Stimulated activated CD8-positive, alpha-beta memory T cell treated with anti-CD3 and anti-CD28 coated beads, Interleukin-2, amount 100 ng/mL, for 48 hours (primary cell): ENCODE results near the gene DOCK2.
"Not testable (repeated sequence)": the region's sequence is repeated elsewhere in the genome, so short reads cannot be mapped to it uniquely, and the experiment has no call there.

Experiments used
- DNase-seq, 2 donors: peaks; one replicate each; pipeline ENCODE4 v3.0.0-alpha.2; 2020; ENCODE audit warnings: low read depth in 2 of 2

The DOCK2 gene

DNA sequence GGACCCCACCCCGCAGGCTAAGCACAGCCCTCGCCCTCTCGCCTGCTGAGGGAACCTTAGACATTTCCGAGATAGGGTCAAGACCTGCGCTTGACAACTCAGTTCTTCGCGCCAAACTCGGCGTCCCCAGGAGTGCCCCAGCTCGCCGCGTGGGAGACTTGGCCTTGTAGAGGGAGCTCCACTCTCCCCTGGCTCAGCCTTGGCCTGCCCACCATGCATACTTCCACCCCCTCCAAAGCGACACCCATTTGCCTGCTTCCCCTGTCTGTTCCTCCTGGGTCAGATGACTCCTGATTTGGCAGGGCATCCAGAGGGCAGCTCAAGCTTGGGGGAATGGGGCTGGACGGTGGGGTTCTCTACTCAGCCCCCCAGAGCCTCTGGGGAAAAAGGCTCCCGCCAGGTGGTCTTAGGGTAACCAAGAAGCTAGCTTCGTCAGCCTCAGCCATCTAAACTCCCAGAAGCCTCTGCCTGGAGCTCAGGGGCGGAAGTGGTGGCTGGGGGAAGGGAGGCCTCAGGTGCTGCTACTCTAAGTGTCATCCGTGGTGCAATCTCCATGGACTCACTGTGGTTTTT is 560 bp downstream of the DOCK2 start:
- peak; percentile 56 to 61 for DNase-seq

- no peak for DNase-seq
These were observed 4.2 kb downstream of the DOCK2 start for GRCh38 chr5:169641253-169641652.

GRCh38 chr5:169646856-169647255 is 9.8 kb downstream of the DOCK2 start:
- DNase-seq, result no peak

DNA sequence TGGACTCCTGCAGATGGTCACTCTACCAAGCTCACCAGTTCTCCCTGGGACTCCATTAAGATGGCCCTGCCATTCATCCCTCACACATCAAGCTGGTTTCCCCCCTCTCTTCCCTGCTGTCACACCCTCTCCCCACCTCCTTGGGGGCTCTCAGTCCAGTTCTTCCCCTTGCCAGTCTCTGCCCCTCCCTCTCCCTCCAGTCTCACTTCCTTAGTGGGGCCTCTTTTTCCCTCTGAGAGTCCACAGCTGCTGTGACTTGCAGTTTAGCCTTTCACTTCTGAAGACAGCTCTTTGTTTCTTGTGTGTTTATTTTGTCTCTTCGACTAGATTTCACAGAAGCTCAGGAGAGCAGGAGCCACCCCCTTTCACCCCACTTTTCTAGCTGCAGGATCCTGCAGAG is 10.5 kb downstream of the DOCK2 start:
- DNase-seq, result no peak

DNA sequence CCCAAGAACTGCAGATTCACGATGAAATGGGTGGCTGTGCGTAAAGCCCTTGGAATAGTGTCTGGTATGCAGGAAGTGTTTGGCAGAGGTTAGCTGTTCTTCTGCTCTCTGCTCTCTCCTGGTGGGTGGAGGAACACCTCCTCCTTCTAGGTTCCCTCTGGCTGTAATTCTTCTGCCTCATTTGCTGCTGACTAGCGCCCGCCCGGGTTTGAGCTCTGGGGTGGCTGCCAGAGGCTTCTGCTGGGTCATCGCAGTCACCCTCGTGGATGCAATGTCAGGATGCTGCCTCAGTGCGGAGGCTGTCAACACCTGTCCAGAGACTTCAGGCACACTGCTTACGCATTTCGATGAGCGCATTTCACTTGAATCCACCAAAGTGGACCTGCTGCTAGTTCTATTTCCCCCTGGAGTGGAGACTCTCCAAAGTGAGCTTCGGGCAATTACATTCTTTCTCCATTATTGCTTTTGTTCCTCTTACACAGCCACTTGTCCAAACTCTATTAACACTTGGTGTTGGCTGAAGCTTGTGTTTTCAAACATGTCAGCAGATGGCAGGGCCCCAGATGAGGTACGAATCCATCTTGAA is 11.7 kb downstream of the DOCK2 start:
- no peak for DNase-seq

DNA sequence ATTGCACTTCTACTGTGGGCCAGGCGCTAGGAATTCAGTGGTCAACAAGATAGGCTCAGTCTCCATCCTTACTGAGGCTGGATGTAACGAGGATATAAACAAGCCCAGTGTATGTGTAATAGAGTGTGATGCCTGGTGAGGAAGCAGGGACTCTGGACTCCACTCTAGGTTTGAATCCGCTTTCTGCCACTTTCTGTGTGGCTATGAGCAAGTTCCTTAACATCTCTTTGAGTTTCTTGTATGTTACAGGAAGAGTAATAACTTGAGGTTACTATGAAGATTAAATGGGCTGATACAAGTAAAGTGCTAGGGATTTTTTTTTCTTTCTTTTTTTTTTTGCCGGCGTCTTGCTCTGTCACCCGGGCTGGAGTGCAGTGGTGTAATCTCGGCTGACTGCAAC is 12.4 kb downstream of the DOCK2 start:
- no peak for DNase-seq

- no peak for DNase-seq
These were observed 13.7 kb downstream of the DOCK2 start for GRCh38 chr5:169650701-169651331.

- no peak for DNase-seq
These were observed 14.5 kb downstream of the DOCK2 start for GRCh38 chr5:169651526-169651925.

DNA sequence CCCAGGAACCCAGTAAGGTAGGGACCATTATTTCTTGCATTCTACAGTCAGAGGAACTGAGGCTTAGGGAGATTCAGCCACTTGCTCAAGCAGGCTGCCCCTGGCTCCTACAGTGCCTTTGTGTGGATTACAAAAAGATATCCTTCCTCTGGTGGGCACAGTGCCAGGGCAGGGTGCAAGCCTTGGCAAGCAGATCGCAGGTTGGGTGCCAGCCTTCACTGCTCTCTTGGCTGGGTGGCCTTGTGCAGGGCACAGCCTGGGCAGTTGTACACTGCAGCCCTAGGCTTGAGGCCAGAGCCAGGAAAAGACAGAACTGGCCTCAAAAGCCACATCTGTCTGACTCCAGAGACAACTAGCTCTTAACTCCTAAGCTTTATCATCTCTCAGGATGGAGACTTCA is 15.0 kb downstream of the DOCK2 start:
- DNase-seq, result no peak

DNA sequence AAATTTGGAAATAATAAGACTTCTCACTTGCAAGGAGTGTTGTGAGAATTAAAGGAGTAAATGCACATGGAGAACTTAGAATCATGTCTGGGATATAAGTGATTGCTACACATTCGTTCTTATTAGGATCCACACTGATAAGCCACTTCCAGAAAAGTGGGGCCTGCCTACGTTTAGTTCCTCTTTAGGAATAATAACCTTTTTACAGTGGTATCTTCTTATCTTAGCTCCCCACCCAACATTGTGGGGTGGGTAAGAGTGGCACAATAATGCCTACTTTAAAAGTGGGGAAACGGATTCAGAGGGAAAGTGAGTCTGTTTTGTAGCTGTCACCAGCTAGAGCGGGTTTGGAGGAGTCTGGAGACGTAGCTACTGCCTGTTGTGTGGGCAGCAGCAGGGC is 16.0 kb downstream of the DOCK2 start:
- no peak for DNase-seq

DNA sequence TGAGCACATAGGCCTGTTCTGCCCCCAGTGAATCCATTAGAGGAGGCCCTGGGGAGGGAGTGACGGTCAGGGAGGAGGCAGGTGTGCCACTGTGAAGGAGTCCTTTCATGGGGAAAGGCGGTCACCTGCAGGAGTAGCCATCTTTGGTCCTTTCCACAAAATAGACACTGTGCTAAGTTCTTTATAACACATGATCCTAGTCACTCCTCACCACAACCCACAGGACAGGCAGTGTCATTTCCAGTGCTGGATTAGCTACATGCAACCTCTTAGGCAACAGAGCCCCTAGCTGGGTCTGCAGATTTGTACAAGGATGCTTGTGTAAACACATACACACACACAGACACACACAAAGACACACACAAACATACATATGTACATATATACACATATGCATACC is 18.3 kb downstream of the DOCK2 start:
- DNase-seq, result no peak

DNA sequence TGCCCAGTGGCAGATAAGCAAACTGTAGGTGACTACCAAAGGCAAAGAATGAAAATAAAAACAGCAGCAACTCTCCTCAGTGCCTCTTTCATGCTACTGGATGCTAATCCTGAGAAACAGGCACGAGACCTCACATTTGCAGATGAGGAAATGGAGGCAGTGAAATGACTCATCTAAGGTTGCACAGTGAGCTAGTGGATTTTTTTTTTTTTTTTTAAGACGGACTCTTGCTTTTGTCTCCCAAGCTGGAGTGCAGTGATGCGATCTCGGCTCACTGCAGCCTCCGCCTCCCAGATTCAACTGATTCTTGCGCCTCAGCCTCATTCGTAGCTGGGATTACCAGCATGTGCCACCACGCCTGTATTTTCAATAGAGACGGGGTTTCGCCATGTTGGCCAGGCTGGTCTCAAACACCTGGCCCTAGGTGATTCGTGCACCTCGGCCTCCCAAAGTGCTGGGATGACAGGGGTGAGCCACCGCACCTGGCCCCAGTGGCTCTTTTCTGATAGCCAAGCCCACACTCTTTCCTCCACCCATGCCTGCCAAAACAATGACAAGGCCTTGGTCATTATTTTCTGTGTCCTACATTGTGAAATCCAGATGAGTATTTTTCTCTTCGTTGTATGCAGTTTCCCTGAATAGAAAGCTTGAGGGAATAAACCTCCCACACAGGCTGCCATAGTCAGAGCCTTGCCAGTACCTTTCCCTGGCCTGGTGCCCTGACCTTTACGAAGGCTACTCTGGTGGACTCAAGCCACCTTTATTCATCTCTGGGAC is 19.2 kb downstream of the DOCK2 start:
- DNase-seq, result no peak

DNA sequence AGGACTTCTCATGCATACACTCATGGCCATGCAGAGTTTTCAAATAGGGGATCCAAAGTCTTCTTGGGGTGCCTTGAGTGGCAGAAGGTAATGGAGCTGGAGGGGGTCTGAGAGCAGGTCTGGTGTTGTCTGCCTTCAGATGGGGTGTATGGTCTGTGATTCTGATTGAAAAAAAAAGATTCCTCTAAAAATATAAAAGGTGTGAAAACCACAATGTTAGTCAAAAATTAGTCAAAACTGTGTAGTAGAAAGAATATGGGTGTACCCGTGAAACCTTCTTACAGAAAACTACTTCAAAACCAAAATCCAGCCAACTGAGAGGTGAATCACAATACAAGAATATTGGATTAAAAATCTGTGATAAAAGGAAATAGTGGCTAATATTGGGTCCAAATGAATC is 20.1 kb downstream of the DOCK2 start:
- no peak for DNase-seq

DNA sequence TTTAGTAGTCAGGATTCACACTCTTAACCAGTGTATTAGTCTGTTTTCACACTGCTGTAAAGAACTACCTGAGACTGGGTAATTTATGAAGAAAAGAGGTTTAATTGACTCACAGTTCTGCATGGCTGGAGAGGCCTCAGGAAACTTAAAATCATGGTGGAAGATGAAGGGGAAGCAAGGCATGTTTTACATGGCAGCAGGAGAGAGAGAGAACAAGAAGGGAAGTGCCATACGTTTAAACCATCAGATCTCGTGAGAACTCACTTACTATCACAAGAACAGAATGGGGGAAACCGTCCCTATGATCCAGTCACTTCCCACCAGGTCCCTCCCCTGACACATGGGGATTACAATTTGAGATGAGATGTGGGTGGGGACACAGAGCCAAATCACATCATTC is 25.4 kb downstream of the DOCK2 start:
- not testable (repeated sequence) for DNase-seq

- no peak for DNase-seq
These were observed 26.5 kb downstream of the DOCK2 start for GRCh38 chr5:169663537-169663936.

DNA sequence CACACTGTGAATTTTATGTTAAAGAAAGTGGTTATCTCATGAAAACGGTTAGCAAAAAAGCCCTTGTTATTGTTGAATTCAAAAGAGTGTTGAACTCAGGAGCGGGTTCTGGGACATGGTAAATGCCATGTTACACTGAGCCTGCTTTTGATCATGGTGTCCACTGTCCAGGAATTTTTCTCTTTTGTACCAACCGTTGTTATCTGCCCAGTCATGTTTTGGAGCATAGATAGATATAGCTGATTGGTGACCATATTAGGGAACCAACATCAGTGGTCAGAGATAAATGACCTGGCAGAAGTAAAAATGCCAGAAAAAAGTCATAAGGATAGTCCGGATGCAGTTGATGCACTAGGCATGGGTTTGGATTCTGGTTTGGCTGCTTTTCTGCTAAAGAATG is 29.3 kb downstream of the DOCK2 start:
- no peak for DNase-seq

- DNase-seq, result no peak
These were observed 31.0 kb downstream of the DOCK2 start for GRCh38 chr5:169667896-169668674.

- no peak for DNase-seq
These were observed 31.7 kb downstream of the DOCK2 start for GRCh38 chr5:169668732-169669131.

DNA sequence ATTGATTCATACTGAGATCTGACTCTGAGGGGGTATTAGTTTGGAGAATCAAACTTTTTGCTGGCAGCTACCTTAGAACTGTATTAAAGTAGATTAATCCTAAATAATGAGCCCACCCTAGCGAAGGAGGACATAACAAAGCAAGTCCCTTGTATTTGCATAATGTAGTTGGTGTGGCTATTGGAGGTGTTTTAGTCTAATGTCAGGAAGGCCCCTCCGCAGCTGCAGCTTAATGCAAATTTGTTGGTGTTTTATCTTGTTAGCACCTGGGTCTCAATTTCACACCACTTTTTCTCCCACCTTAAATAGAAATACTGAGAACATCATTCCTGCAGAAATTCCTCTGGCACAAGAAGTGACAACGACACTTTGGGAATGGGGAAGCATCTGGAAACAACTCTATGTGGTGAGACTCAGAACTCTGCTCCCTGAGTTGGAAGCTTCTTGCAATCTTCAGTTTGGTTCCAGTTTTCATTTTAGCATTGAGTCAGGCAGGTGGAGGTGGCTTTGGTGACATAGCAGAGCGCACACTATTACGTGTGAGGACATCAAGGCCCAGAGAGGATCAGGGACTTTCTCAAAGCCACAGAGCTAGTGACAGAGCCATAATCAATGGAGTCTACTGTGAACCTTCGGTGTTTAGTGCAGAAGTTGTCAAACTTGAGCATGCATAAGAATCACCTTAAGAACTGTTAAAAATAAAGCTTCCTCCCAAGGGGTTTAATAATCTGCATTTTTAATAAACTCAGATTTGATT is 33.9 kb downstream of the DOCK2 start:
- DNase-seq, result no peak

- DNase-seq, result no peak
These were observed 45.0 kb downstream of the DOCK2 start for GRCh38 chr5:169682026-169682425.

DNA sequence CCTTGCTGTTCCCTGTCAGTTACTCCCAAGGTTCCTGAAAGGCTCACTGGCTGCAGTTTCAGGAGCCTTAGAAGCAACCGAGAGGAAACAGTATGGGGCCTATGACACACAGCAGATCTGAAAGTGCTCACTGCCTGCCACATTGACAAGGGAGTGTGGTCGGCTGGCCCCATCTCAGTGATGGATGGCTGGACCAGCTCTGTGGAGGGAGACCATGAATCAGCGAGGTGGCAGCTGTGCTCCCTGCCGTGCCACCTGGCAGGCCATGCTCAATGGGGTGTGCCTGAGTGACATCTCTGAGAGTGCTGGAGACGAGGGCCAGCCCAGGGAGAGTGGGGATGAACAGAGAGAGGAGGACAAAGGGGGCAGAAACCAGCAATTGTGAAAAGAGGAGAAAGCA is 49.1 kb downstream of the DOCK2 start:
- no peak for DNase-seq
